Glomerular visceral epithelial cell (primary cell): ENCODE data around the gene NAP1L5.

Source experiments
- DNase-seq: peaks from one replicate; pipeline ENCODE4 v3.0.0-alpha.2; 2016; ENCODE audit errors: extremely low spot score

NAP1L5 gene

GRCh38 chr4:88660446-88661294, 37.0 kb downstream of the NAP1L5 start:
- no peak for DNase-seq

GRCh38 chr4:88659890-88660208, 37.8 kb downstream of the NAP1L5 start:
- no peak for DNase-seq

- DNase-seq: peak; percentile 70
Observed at GRCh38 chr4:88659055-88659889, 38.4 kb downstream of the NAP1L5 start.

GRCh38 chr4:88655226-88655625, 42.4 kb downstream of the NAP1L5 start:
- DNase-seq: no peak

GRCh38 chr4:88653371-88653946, 44.2 kb downstream of the NAP1L5 start:
- DNase-seq: no peak

GRCh38 chr4:88649716-88650115, 47.9 kb downstream of the NAP1L5 start:
- DNase-seq: no peak

GRCh38 chr4:88646528-88647280, 50.9 kb downstream of the NAP1L5 start:
- no peak for DNase-seq

GRCh38 chr4:88645994-88646393, 51.6 kb downstream of the NAP1L5 start:
- no peak for DNase-seq
